K562 (cell line): ENCODE data around the gene EN1. TPM values are rescaled to one million over a fixed set of nuclear protein-coding genes. Genes with fewer than 3 reads are reported as not detected.

Experiments
- ATAC-seq: fragments of 200-7000 bp; cut with Tn5 transposase; 3 replicates; pipeline ENCODE4 v1.9.1; 2020; ENCODE audit warnings: moderate library complexity
- BruUV-seq: library from RNA; stranded (reverse); fragments of 400-500 nt; replicated peaks from 2 replicates; lab custom pipeline; 2021; lab: Mats Ljungman, UMichigan
- CTCF ChIA-PET: fragments of 300-600 bp; formaldehyde crosslinking; extraction: SDS; loops from one replicate; lab custom pipeline; 2021; ENCODE audit warnings: low intra/inter-chr PET ratio; lab: Yijun Ruan, JAX
- POLR2A ChIA-PET: fragments of 300-600, 350-650 bp; sonication (Branson Sonifier 250); formaldehyde crosslinking; extraction: SDS; loops from one replicate; lab custom pipeline; 2021; ENCODE audit warnings: antibody characterized with exemption, inconsistent platforms; lab: Yijun Ruan, JAX
- DNase-seq, 4 experiments: peaks; one replicate each; pipeline versions ENCODE4 v3.0.0 to v3.0.0-alpha.2; 2011 to 2018; ENCODE audit warnings: low spot score in 3 of 4, mixed read lengths in 3 of 4; ENCODE audit errors: extremely low read depth in 1 of 4
- FAIRE-seq: peaks from 2 replicates; lab custom pipeline; 2011; peaks lifted over from hg19 to GRCh38; lab: Jason Lieb, UNC
- H2AFZ ChIP-seq: 2 replicates; pipeline ENCODE4 v1.6.0; 2011; ENCODE audit warnings: low read depth, low read length, control low read depth, inconsistent platforms
- H3K27ac ChIP-seq: fragments of 200-600 bp; 3 replicates; pipeline ENCODE4 v1.8.0; 2011; ENCODE audit warnings: low read depth, mild to moderate bottlenecking, control low read depth, inconsistent platforms, low read length, moderate library complexity, mixed read lengths; ENCODE audit errors: extremely low read depth
- H3K27me3 ChIP-seq, 2 experiments: fragments of 300-600 bp in 1 of 2; 2 replicates in 1 of 2; 3 replicates in 1 of 2; pipeline versions ENCODE4 v1.6.0 to v1.8.0; 2011; ENCODE audit warnings: inconsistent platforms in 2 of 2, low read length in 2 of 2, mild to moderate bottlenecking in 1 of 2, mixed read lengths in 1 of 2, moderate library complexity in 1 of 2; ENCODE audit not compliant: control insufficient read depth in 2 of 2, insufficient read depth in 2 of 2
- H3K36me3 ChIP-seq: fragments of 300-600 bp; 3 replicates; pipeline ENCODE4 v1.8.0; 2011; ENCODE audit warnings: mild to moderate bottlenecking, low read length, inconsistent platforms; ENCODE audit not compliant: control insufficient read depth, insufficient read depth
- H3K4me1 ChIP-seq, 2 experiments: fragments of 200-600 bp in 1 of 2; replicated peaks in 1 of 2; 2 replicates in 1 of 2; 3 replicates in 1 of 2; pipeline versions ENCODE4 v1.5.1 to v1.8.0; 2011; ENCODE audit warnings: inconsistent platforms in 2 of 2, low read length in 2 of 2, mild to moderate bottlenecking in 1 of 2, mixed read lengths in 1 of 2, moderate library complexity in 1 of 2; ENCODE audit not compliant: control insufficient read depth in 2 of 2, insufficient read depth in 2 of 2
- H3K4me2 ChIP-seq: 2 replicates; pipeline ENCODE4 v1.6.1; 2011; ENCODE audit warnings: low read length, control low read depth, inconsistent platforms, mixed read lengths; ENCODE audit not compliant: insufficient read depth
- H3K4me3 ChIP-seq: fragments of 200-600 bp; sonication (generic), shearing (Covaris generic); 2 replicates; pipeline ENCODE4 v1.5.1; 2016; ENCODE audit warnings: control low read depth, inconsistent platforms
- H3K79me2 ChIP-seq: fragments of 200-600 bp; 3 replicates; pipeline ENCODE4 v1.8.0; 2011; ENCODE audit warnings: low read length, inconsistent platforms; ENCODE audit not compliant: control insufficient read depth, insufficient read depth
- H3K9ac ChIP-seq, 2 experiments: 2 replicates each; pipeline versions ENCODE4 v1.6.0 to v1.6.1; 2011; ENCODE audit warnings: low read depth in 2 of 2, low read length in 2 of 2, control low read depth in 1 of 2, inconsistent platforms in 1 of 2, mild to moderate bottlenecking in 1 of 2, mixed read lengths in 1 of 2; ENCODE audit not compliant: insufficient read depth in 1 of 2
- H3K9me1 ChIP-seq: one replicate; pipeline ENCODE4 v1.6.0; 2011; ENCODE audit warnings: inconsistent platforms, mild to moderate bottlenecking, low read length, moderate library complexity; ENCODE audit not compliant: control insufficient read depth, insufficient read depth
- H3K9me3 ChIP-seq: replicated peaks from 2 replicates; pipeline ENCODE4 v1.5.1; 2011; ENCODE audit warnings: low read depth, low read length, inconsistent platforms; ENCODE audit not compliant: control insufficient read depth, insufficient read depth
- H4K20me1 ChIP-seq: replicated peaks from 2 replicates; pipeline ENCODE4 v1.6.1; 2011; ENCODE audit warnings: low read length, inconsistent platforms, mixed read lengths; ENCODE audit not compliant: control insufficient read depth, insufficient read depth
- ESRRA ChIP-seq: fragments of 450-650 bp; IDR thresholded peaks from 2 replicates; pipeline ENCODE4 v1.6.1; 2014; ENCODE audit warnings: low read depth, mild to moderate bottlenecking, moderate library complexity, borderline replicate concordance
- HDAC6 ChIP-seq: IDR thresholded peaks from 2 replicates; pipeline ENCODE4 v1.6.1; 2012; ENCODE audit warnings: low read depth, mild to moderate bottlenecking, control low read depth, inconsistent platforms, low read length, moderate library complexity
- JUN ChIP-seq, 2 experiments: sonication (generic) in 1 of 2; formaldehyde crosslinking in 1 of 2; IDR thresholded peaks; 2 replicates each; pipeline versions ENCODE4 v1.6.1 to v1.8.0; 2012 to 2022; ENCODE audit warnings: borderline replicate concordance in 2 of 2, mild to moderate bottlenecking in 2 of 2, improper control_type of control experiment in 1 of 2, low read depth in 1 of 2, low read length in 1 of 2, missing genetic modification reagents in 1 of 2
- KLF16 ChIP-seq: IDR thresholded peaks from 2 replicates; pipeline ENCODE4 v1.6.1; 2016; ENCODE audit warnings: antibody characterized with exemption
- MCM7 ChIP-seq, 2 experiments: fragments of 450-650 bp; IDR thresholded peaks; 2 replicates each; pipeline ENCODE4 v1.6.1; 2016 to 2018
- NELFE ChIP-seq: IDR thresholded peaks from 2 replicates; pipeline ENCODE4 v1.6.1; 2011; ENCODE audit warnings: mild to moderate bottlenecking; ENCODE audit not compliant: insufficient read depth, insufficient read length
- NFXL1 ChIP-seq: fragments of 450-650 bp; formaldehyde crosslinking; IDR thresholded peaks from 2 replicates; pipeline ENCODE4 v1.4.0; 2021; ENCODE audit warnings: mild to moderate bottlenecking
- RBFOX2 ChIP-seq: fragments of 200-400 bp; formaldehyde crosslinking; IDR thresholded peaks from 2 replicates; pipeline ENCODE4 v1.6.1; 2017; ENCODE audit warnings: low read depth, mild to moderate bottlenecking, low read length, moderate library complexity
- SMAD4 ChIP-seq: fragments of 250-450 bp; sonication (Bioruptor Pico); conservative IDR thresholded peaks from 2 replicates; pipeline ENCODE4 v1.8.0; 2021; ENCODE audit warnings: inconsistent platforms, mild to moderate bottlenecking, moderate library complexity
- SMARCA5 ChIP-seq: fragments of 450-650 bp; IDR thresholded peaks from 2 replicates; pipeline ENCODE4 v1.6.1; 2016
- SOX6 ChIP-seq: fragments of 450-650 bp; IDR thresholded peaks from 2 replicates; pipeline ENCODE4 v1.6.1; 2014; ENCODE audit warnings: mild to moderate bottlenecking
- ZBED1 ChIP-seq: IDR thresholded peaks from 2 replicates; pipeline ENCODE4 v1.6.1; 2014
- ZNF354B ChIP-seq: fragments of 250-450 bp; sonication (Bioruptor Pico); IDR thresholded peaks from 2 replicates; pipeline ENCODE4 v1.4.0; 2020
- WGBS: fragments of 100-300 bp; shearing (Covaris generic); methylation state at CpG from one replicate; pipeline ENCODE4 v1.1.6; 2016; ENCODE audit warnings: low coverage, mixed read lengths; ENCODE audit not compliant: insufficient coverage; ENCODE audit errors: missing lambda C conversion rate; 5-methylcytosine and 5-hydroxymethylcytosine counted together
- in situ Hi-C: fragments of 300-500 bp; cut with MboI; formaldehyde crosslinking; loops from 4 replicates; pipeline ENCODE4 v1.15.0; 2018; ENCODE audit warnings: inconsistent platforms, mixed read lengths
- intact Hi-C: fragments of 100-400 bp; cut with micrococcal nuclease; formaldehyde crosslinking; loops from 2 replicates; pipeline ENCODE4 v1.14.2; 2022
- polyA plus RNA-seq, 8 experiments: library from polyadenylated mRNA; depleted of rRNA in 4 of 8; stranded (reverse) in 5 of 8; unstranded in 3 of 8; fragments of >200 nt; fragmentation: Nextera tagmentation in 2 of 8; fragmentation: Illumina TruSeq in 1 of 8; extraction: Ambion mirVana in 2 of 8; extraction: Trizol in 1 of 8; gene quantifications; 2 replicates each; pipeline versions ENCODE4 v1.2.1 to v1.2.3, GENCODE V29; 2011 to 2014; ENCODE audit warnings: inconsistent platforms in 1 of 8, missing spikeins in 1 of 8
- total RNA-seq, 7 experiments: library from RNA; depleted of rRNA in 6 of 7; stranded (reverse); fragments of >200 nt in 6 of 7; fragmentation: Illumina TruSeq in 2 of 7; extraction: Trizol in 2 of 7; gene quantifications; 2 replicates each; pipeline versions ENCODE4 v1.2.1 to v1.2.3, GENCODE V29; 2011 to 2021; ENCODE audit warnings: low replicate concordance in 1 of 7
- TF ChIP-seq, protein P1 (sequence below): fragments of 450-650 bp; IDR thresholded peaks from 2 replicates; pipeline ENCODE4 v1.6.1; 2018; ENCODE audit not compliant: partially characterized antibody
- TF ChIP-seq, protein P2 (sequence below): sonication (generic); formaldehyde crosslinking; IDR thresholded peaks from 2 replicates; pipeline ENCODE4 v1.8.0; 2022; ENCODE audit warnings: mild to moderate bottlenecking, missing genetic modification reagents

Gene EN1
- total and polyA plus RNA-seq, 9 of the 15 experiments (the other 6 are each of a cell fraction or from before 2014, with no cell fraction given), result 0.06 to 2.0 (median 0.51) TPM

DNA sequence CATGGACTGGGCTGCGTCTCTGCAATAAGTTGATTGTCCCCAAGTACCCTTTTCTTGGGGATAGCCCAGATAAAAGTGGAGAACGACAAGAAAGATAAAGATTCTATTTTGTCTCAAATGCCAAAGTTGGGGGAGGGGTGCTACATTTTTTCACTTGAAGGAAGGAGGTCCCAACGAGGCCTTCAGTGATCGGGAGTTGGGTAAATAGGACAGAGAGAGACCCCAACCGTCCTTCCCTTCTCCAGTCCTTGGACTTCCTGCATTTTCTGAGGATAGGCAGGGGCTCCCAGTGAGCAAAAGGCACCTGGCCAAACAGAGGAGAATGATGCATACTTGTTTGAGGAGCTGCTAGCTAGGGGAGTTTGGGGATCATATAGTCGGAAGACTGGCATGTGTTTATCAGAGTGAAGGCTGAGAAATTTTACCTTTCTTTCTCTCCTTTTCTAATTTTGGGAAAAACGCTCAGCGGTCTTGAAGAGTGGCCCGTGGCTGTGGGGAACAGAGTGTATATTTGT lies 3.5 kb upstream of the EN1 start:
- no peaks in the 10 kb centered on the region for H3K9me1 ChIP-seq
- H3K27me3 ChIP-seq, result peaks cover 2 to 7% of the 10 kb centered on the region in 2 experiments; a peak in 2 of 5 replicates
- no peaks in the 10 kb centered on the region for H3K36me3 ChIP-seq
- H3K4me1 ChIP-seq, result peaks cover 4 to 34% of the 10 kb centered on the region in 2 experiments; a peak in 3 of 5 replicates
- no peak overlapping the region for H3K9ac ChIP-seq
- H3K27ac ChIP-seq, result no peak overlapping the region
- FAIRE-seq (no peak), DNase-seq (no peak), ATAC-seq (no peak)
- intact Hi-C loops, result no loop called here
- 7% methylated on average over 9 of the region's 9 CpGs for WGBS
- CTCF ChIA-PET, result no interaction called here
- H3K9me3 ChIP-seq, result no peaks in the 10 kb centered on the region
- H3K4me2 ChIP-seq, result no peak overlapping the region
- no peak overlapping the region for H2AFZ ChIP-seq
- TF ChIP-seq, protein P1, sequence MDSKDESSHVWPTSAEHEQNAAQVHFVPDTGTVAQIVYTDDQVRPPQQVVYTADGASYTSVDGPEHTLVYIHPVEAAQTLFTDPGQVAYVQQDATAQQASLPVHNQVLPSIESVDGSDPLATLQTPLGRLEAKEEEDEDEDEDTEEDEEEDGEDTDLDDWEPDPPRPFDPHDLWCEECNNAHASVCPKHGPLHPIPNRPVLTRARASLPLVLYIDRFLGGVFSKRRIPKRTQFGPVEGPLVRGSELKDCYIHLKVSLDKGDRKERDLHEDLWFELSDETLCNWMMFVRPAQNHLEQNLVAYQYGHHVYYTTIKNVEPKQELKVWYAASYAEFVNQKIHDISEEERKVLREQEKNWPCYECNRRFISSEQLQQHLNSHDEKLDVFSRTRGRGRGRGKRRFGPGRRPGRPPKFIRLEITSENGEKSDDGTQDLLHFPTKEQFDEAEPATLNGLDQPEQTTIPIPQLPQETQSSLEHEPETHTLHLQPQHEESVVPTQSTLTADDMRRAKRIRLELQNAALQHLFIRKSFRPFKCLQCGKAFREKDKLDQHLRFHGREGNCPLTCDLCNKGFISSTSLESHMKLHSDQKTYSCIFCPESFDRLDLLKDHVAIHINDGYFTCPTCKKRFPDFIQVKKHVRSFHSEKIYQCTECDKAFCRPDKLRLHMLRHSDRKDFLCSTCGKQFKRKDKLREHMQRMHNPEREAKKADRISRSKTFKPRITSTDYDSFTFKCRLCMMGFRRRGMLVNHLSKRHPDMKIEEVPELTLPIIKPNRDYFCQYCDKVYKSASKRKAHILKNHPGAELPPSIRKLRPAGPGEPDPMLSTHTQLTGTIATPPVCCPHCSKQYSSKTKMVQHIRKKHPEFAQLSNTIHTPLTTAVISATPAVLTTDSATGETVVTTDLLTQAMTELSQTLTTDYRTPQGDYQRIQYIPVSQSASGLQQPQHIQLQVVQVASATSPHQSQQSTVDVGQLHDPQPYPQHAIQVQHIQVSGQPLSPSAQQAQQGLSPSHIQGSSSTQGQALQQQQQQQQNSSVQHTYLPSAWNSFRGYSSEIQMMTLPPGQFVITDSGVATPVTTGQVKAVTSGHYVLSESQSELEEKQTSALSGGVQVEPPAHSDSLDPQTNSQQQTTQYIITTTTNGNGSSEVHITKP, result no peak
- TF ChIP-seq ESRRA, result no peak
- no peak for TF ChIP-seq KLF16
- TF ChIP-seq NFXL1 (CRISPR knock-in tag), result no peak
- TF ChIP-seq, protein P2, sequence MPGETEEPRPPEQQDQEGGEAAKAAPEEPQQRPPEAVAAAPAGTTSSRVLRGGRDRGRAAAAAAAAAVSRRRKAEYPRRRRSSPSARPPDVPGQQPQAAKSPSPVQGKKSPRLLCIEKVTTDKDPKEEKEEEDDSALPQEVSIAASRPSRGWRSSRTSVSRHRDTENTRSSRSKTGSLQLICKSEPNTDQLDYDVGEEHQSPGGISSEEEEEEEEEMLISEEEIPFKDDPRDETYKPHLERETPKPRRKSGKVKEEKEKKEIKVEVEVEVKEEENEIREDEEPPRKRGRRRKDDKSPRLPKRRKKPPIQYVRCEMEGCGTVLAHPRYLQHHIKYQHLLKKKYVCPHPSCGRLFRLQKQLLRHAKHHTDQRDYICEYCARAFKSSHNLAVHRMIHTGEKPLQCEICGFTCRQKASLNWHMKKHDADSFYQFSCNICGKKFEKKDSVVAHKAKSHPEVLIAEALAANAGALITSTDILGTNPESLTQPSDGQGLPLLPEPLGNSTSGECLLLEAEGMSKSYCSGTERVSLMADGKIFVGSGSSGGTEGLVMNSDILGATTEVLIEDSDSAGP (CRISPR knock-in tag), result no peak
- no peak for TF ChIP-seq ZBED1
- TF ChIP-seq ZNF354B, result no peak
- no peak for TF ChIP-seq MCM7 (IDR thresholded peaks at IDR 0.05)
- no peak for TF ChIP-seq HDAC6
- TF ChIP-seq JUN (IDR thresholded peaks at IDR 0.05; ENCODE audit: borderline replicate concordance, low read depth, low read length), result no peak
- TF ChIP-seq JUN (CRISPR knock-in tag; IDR thresholded peaks at IDR 0.05; ENCODE audit: borderline replicate concordance), result no peak
- no peak for TF ChIP-seq SOX6
- TF ChIP-seq RBFOX2, result no peak
- no peak for TF ChIP-seq NELFE
- no peak for TF ChIP-seq SMARCA5
- no peak for TF ChIP-seq SMAD4 (CRISPR knock-in tag)
- no TSS peak for BruUV-seq
- no peak overlapping the region for H3K4me3 ChIP-seq
- H3K79me2 ChIP-seq, result no peaks in the 10 kb centered on the region
- POLR2A ChIA-PET, result interaction anchor here (0.6 kb wide), 2 partner anchors 495 to 954 kb away, joined by 3 read pairs; no protein-coding TSS in a partner anchor
- in situ Hi-C loops, result no loop called here
- H4K20me1 ChIP-seq, result no peaks in the 10 kb centered on the region
